ENCODE measurements around the gene DCAKD.
"Not testable (repeated sequence)": the region's sequence is repeated elsewhere in the genome, so short reads cannot be mapped to it uniquely, and the experiment has no call there.

DCAKD gene

GRCh38 chr17:45061606-45062205 is 10.3 kb upstream of the DCAKD start:
- DNase-seq = no peak

GRCh38 chr17:45060797-45061605 is 9.6 kb upstream of the DCAKD start, which contains the start of gene NMT1:
Gene NMT1 (plus strand): TSS chr17:45061317. CDS start chr17:45061330, 13 bp downstream.
- DNase-seq = peak; percentile 86 to 99 (median 90)

- no peak for DNase-seq
These were observed 9.0 kb upstream of the DCAKD start for GRCh38 chr17:45060382-45060796.

GRCh38 chr17:45052052-45052772 is 780 bp upstream of the DCAKD start:
- DNase-seq = peak in 1 of 4 experiments; percentile 26

GRCh38 chr17:45051720-45052051 is 254 bp upstream of the DCAKD start:
- not testable (repeated sequence) for DNase-seq

GRCh38 chr17:45050481-45051059 is 862 bp downstream of the DCAKD start:
- peak in 1 of 4 experiments; percentile 3 for DNase-seq

GRCh38 chr17:45048795-45049563 is 2.5 kb downstream of the DCAKD start:
- DNase-seq = no peak

- no peak for DNase-seq
These were observed 4.8 kb downstream of the DCAKD start for GRCh38 chr17:45046537-45047125.

- no peak for DNase-seq
These were observed 7.5 kb downstream of the DCAKD start for GRCh38 chr17:45043813-45044540.

GRCh38 chr17:45042346-45043120 is 8.9 kb downstream of the DCAKD start:
- no peak for DNase-seq

GRCh38 chr17:45040459-45040858 is 11.0 kb downstream of the DCAKD start:
- DNase-seq = no peak

GRCh38 chr17:45038728-45039634 is 12.5 kb downstream of the DCAKD start:
- no peak for DNase-seq

GRCh38 chr17:45036691-45037090 is 14.7 kb downstream of the DCAKD start:
- DNase-seq = no peak

- no peak for DNase-seq
These were observed 15.6 kb downstream of the DCAKD start for GRCh38 chr17:45035848-45036247.

GRCh38 chr17:45034599-45034998 is 16.8 kb downstream of the DCAKD start:
- no peak for DNase-seq

GRCh38 chr17:45032174-45032541 is 19.3 kb downstream of the DCAKD start:
- no peak for DNase-seq

GRCh38 chr17:45031231-45032173 is 19.9 kb downstream of the DCAKD start:
- no peak for DNase-seq

- DNase-seq = no peak
These were observed 20.7 kb downstream of the DCAKD start for GRCh38 chr17:45030733-45031132.

Data from activated CD4-positive, CD25-positive, alpha-beta regulatory T cell (primary cell).